Vagina (tissue), 2 donors: Measurements from ENCODE around the gene KAZN. TPM values are rescaled to one million over a fixed set of nuclear protein-coding genes. Genes with fewer than 3 reads are reported as not detected.
"Not testable (repeated sequence)": the region's sequence is repeated elsewhere in the genome, so short reads cannot be mapped to it uniquely, and the experiment has no call there.

Source experiments
- DNase-seq, 2 donors: peaks; one replicate each; pipeline ENCODE4 v3.0.0-alpha.2; 2017; ENCODE audit errors: extremely low spot score in 2 of 2
- H3K27ac ChIP-seq: fragments of 200-600 bp; sonication (generic); one replicate; pipeline ENCODE4 v1.5.1; 2019
- H3K27me3 ChIP-seq: fragments of 200-600 bp; sonication (generic); one replicate; pipeline ENCODE4 v1.5.1; 2019
- H3K36me3 ChIP-seq, 2 donors: fragments of 200-600 bp; sonication (generic); one replicate each; pipeline ENCODE4 v1.5.1; 2017 to 2019
- H3K4me1 ChIP-seq: fragments of 200-600 bp; sonication (generic); one replicate; pipeline ENCODE4 v1.5.1; 2019
- H3K4me3 ChIP-seq, 2 donors: fragments of 200-600 bp; sonication (generic); 1 replicate in 1 of 2; 2 replicates in 1 of 2; pipeline ENCODE4 v1.5.1; 2016 to 2019
- H3K9me3 ChIP-seq: fragments of 200-600 bp; sonication (generic); one replicate; pipeline ENCODE4 v1.5.1; 2019
- CTCF ChIP-seq, 3 experiments: fragments of 450-650 bp in 2 of 3; fragments of 200-600 bp in 1 of 3; sonication (generic) in 1 of 3; IDR thresholded peaks; one replicate each; pipeline ENCODE4 v1.5.1; 2017 to 2019; ENCODE audit warnings: antibody characterized with exemption in 3 of 3, mild to moderate bottlenecking in 2 of 3, moderate library complexity in 2 of 3
- POLR2A ChIP-seq, 2 donors: fragments of 450-650 bp; IDR thresholded peaks; one replicate each; pipeline ENCODE4 v1.6.1; 2017; ENCODE audit warnings: antibody characterized with exemption in 2 of 2, mild to moderate bottlenecking in 2 of 2, moderate library complexity in 2 of 2
- POLR2AphosphoS5 ChIP-seq, 2 donors: sonication (generic); formaldehyde crosslinking; IDR thresholded peaks; one replicate each; pipeline ENCODE4 v1.9.0; 2017; ENCODE audit warnings: antibody characterized with exemption in 2 of 2, mild to moderate bottlenecking in 2 of 2, low read depth in 1 of 2; ENCODE audit not compliant: insufficient read depth in 1 of 2
- intact Hi-C: fragments of 100-400 bp; cut with DNase I; formaldehyde crosslinking; loops from one replicate; pipeline ENCODE4 v1.15.1; 2023
- total RNA-seq: library from RNA; depleted of rRNA; stranded (reverse); fragments of >200 nt; gene quantifications from one replicate; pipeline ENCODE4 v1.2.3, GENCODE V29; 2016

The KAZN gene
- total RNA-seq, 1 donor from 2014 or later, result 29.5 TPM

- Histone ChIP-seq H3K27ac (no peak overlapping the region), H3K4me3 (no peak overlapping the region), H3K27me3 (no peaks in the 10 kb centered on the region), H3K36me3 (peaks cover 0 to 14% of the 10 kb centered on the region in 2 donors), H3K9me3 (no peaks in the 10 kb centered on the region), H3K4me1 (peaks cover 1% of the 10 kb centered on the region)
- DNase-seq, result no peak
- intact Hi-C loops, result no loop called here
- no peak for TF ChIP-seq CTCF (IDR thresholded peaks at IDR 0.05)
- no peak for TF ChIP-seq POLR2A (IDR thresholded peaks at IDR 0.05)
- TF ChIP-seq POLR2AphosphoS5 (IDR thresholded peaks at IDR 0.05; ENCODE audit: insufficient read depth in 1 of 2, low read depth in 1 of 2), result no peak
Measured at GRCh38 chr1:14962407-14962806, 363.9 kb downstream of the KAZN start.

DNA sequence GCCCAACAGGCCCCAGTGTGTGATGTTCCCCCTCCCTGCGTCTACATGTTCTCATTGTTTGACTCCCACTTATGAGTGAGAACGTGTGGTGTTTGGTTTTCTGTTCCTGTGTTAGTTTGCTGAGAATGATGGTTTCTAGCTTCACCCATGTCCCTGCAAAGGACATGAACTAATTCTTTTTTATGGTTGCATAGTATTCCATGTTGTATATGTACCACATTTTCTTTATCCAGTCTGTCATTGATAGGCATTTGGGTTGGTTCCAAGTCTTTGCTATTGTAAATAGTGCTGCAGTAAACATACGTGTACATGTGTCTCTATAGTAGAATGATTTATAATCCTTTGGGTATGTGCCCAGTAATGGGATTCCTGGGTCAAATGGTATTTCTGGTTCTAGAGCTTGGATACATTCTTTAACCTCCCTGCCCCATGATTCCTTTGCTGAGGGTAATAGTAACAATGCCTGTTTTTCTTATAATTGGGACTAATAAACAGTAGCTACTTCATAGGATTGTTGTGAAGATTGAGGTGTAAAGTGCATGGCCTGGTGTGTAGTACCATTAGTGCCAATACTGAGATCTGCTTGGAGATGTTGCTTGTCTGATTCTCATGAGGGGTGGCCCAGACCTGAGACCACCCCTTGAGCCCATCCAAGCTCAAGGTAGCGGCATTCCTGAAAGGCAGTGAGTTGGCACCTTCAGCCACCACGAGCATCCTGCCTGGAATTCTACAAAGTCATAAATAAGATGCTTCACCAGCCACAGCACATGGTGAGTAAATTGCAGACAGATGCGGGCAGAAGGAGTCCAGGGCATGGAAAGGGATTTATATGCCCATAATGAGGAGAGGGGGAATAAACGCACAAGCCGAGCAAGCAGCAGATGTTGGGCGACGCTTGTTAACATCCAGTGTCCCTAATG lies 365.6 kb downstream of the KAZN start:
- peak overlapping the region; percentile 24 for H3K27ac ChIP-seq
- H3K4me3 ChIP-seq, DNase-seq, H3K27me3 ChIP-seq, intact Hi-C loops, H3K9me3 ChIP-seq: not testable (repeated sequence)
- peaks cover 0 to 14% of the 10 kb centered on the region in 2 donors for H3K36me3 ChIP-seq
- H3K4me1 ChIP-seq, result peaks cover 13% of the 10 kb centered on the region

GRCh38 chr1:14964711-14965055 lies 366.2 kb downstream of the KAZN start:
- no peaks in the 10 kb centered on the region for H3K27me3 ChIP-seq
- H3K9me3 ChIP-seq, result no peaks in the 10 kb centered on the region
- intact Hi-C loops, result no loop called here
- no peak for DNase-seq
- peaks cover 19% of the 10 kb centered on the region for H3K4me1 ChIP-seq
- TF ChIP-seq POLR2A (IDR thresholded peaks at IDR 0.05) (no peak), POLR2AphosphoS5 (IDR thresholded peaks at IDR 0.05; ENCODE audit: insufficient read depth in 1 of 2, low read depth in 1 of 2) (no peak), CTCF (IDR thresholded peaks at IDR 0.05) (no peak)
- peaks cover 0 to 14% of the 10 kb centered on the region in 2 donors for H3K36me3 ChIP-seq
- no peak overlapping the region for H3K4me3 ChIP-seq
- peak overlapping the region; percentile 24 for H3K27ac ChIP-seq

GRCh38 chr1:14968251-14968851 lies 369.9 kb downstream of the KAZN start:
- Histone ChIP-seq H3K4me3 (no peak overlapping the region), H3K27me3 (no peaks in the 10 kb centered on the region), H3K27ac (peak overlapping the region; percentile 89), H3K4me1 (peaks cover 38% of the 10 kb centered on the region), H3K36me3 (peaks cover 0 to 2% of the 10 kb centered on the region in 2 donors), H3K9me3 (no peaks in the 10 kb centered on the region)
- TF ChIP-seq POLR2AphosphoS5 (IDR thresholded peaks at IDR 0.05; ENCODE audit: insufficient read depth in 1 of 2, low read depth in 1 of 2), result peak; percentile 43 to 83
- no peak for TF ChIP-seq CTCF (IDR thresholded peaks at IDR 0.05)
- DNase-seq, result no peak
- intact Hi-C loops, result no loop called here

DNA sequence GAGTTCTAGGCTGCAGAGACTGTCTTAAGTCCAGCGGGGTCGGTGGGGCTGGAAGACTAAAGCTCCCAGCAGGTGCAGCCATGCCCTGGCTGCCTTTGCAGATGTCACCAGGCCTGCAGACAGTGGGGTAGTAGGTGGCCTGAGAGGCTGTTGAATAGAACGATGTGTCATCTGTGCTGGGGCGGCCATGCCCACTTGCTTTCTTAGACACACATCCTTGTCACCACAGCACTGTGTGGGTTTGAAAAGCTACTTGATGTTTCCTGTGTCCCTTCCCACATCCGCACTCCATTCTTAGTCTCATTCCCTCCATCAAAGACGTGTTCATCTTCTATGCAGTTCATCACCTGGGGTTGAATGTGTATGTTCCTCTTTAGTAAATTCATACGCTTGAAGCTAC lies 370.5 kb downstream of the KAZN start:
- no peaks in the 10 kb centered on the region for H3K27me3 ChIP-seq
- no peak for DNase-seq
- H3K4me3 ChIP-seq, result no peak overlapping the region
- no peaks in the 10 kb centered on the region for H3K36me3 ChIP-seq
- peak overlapping the region; percentile 89 for H3K27ac ChIP-seq
- no peaks in the 10 kb centered on the region for H3K9me3 ChIP-seq
- peaks cover 38% of the 10 kb centered on the region for H3K4me1 ChIP-seq
- intact Hi-C loops, result no loop called here
- TF ChIP-seq POLR2AphosphoS5 (IDR thresholded peaks at IDR 0.05; ENCODE audit: insufficient read depth in 1 of 2, low read depth in 1 of 2), result no peak
- no peak for TF ChIP-seq CTCF (IDR thresholded peaks at IDR 0.05)
- no peak for TF ChIP-seq POLR2A (IDR thresholded peaks at IDR 0.05)
